ENCODE measurements around the gene CKAP4. TPM values are rescaled to one million over a fixed set of nuclear protein-coding genes. Genes with fewer than 3 reads are reported as not detected.
A peak's percentile ranks its signal among the peaks of the same experiment; 100 is the strongest.

The CKAP4 gene
- total and polyA plus RNA-seq, 2 of the 13 experiments (the other 11 are each of a cell fraction or from before 2014, with no cell fraction given), result 39.2 to 70.2 TPM

DNA sequence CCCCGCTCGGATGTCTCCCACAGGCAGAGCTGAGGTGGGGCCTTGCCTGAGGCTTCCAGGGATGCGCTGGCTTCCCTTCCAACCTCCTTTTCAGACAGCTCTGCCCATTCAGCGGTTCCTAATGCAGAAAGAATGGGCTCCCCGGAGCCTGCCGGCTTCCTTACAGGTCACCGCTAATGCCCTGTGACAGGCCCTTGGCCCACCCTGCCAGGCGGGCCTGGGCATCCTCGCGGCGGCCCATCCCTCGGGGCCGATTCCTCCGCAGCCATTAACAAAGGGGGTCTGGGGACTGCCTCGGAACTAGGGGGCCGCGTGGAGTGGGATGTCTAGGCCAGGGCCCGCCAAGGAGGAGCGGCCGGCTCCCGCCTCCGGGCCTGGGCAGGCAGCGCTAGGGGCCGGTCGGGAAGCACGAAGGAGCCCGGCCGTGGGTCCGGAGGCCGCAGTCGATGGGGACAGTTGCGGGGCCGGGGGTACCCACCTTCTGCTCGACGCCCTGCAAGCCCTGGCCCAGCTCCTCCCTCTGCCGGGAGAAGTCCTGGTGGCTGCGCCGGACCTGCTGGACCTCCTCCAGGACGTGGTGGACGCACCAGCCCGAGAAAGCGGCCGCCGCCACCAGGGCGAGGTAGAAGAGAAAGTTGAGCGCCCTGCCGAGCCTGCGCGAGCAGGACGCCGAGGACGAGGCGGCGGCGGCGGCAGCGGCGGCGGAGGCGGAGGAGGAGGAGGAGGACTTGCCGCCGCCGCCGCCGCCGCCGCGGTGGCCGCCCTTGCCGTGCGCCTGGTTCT, 738 bp downstream of the CKAP4 start (continued):
- TF ChIP-seq, protein P1, sequence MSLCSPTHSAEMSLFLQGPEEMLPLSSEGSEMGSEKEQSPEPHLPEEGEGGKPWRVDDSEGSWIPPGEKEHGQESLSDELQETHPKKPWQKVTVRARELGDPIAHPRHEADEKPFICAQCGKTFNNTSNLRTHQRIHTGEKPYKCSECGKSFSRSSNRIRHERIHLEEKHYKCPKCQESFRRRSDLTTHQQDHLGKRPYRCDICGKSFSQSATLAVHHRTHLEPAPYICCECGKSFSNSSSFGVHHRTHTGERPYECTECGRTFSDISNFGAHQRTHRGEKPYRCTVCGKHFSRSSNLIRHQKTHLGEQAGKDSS (CRISPR knock-in tag; IDR thresholded peaks at IDR 0.05; ENCODE audit: borderline replicate concordance, low read depth), result no peak
- TF ChIP-seq ZNF772 (CRISPR knock-in tag; IDR thresholded peaks at IDR 0.05) (peak; percentile 0; the same call in 1 of the 2 replicates), ZNF790 (CRISPR knock-in tag; IDR thresholded peaks at IDR 0.05; ENCODE audit: borderline replicate concordance) (no peak), ZNF850 (CRISPR knock-in tag; conservative IDR thresholded peaks at IDR 0.05) (peak; percentile 69; the same call in 1 of the 2 replicates), SMARCC2 (IDR thresholded peaks at IDR 0.05) (no peak), ZNF766 (CRISPR knock-in tag; IDR thresholded peaks at IDR 0.05; ENCODE audit: borderline replicate concordance) (no peak), RBFOX2 (IDR thresholded peaks at IDR 0.05; ENCODE audit: low read depth, low read length) (peak; percentile 63; the same call in 1 of the 2 replicates), BCL6 (CRISPR knock-in tag; IDR thresholded peaks at IDR 0.05) (0 out of 2 replicates have a peak, but pooled peaks have one; percentile 19), KDM3A (CRISPR knock-in tag; IDR thresholded peaks at IDR 0.05; ENCODE audit: low read depth) (no peak), SALL1 (CRISPR knock-in tag; IDR thresholded peaks at IDR 0.05) (peak; percentile 15; the same call in 1 of the 2 replicates), GATAD1 (CRISPR knock-in tag; IDR thresholded peaks at IDR 0.05) (no peak), ZSCAN29 (CRISPR knock-in tag; conservative IDR thresholded peaks at IDR 0.05) (no peak), ZNF274 (CRISPR knock-in tag; IDR thresholded peaks at IDR 0.05) (no peak), ZFP91 (CRISPR knock-in tag; IDR thresholded peaks at IDR 0.05; ENCODE audit: borderline replicate concordance) (peak; percentile 27; the same call in 1 of the 2 replicates), ZNF746 (CRISPR knock-in tag; IDR thresholded peaks at IDR 0.05) (0 out of 2 replicates have a peak, but pooled peaks have one; percentile 41), ZSCAN5A (CRISPR knock-in tag; IDR thresholded peaks at IDR 0.05; ENCODE audit: borderline replicate concordance) (no peak)
- TF ChIP-seq, protein P2, sequence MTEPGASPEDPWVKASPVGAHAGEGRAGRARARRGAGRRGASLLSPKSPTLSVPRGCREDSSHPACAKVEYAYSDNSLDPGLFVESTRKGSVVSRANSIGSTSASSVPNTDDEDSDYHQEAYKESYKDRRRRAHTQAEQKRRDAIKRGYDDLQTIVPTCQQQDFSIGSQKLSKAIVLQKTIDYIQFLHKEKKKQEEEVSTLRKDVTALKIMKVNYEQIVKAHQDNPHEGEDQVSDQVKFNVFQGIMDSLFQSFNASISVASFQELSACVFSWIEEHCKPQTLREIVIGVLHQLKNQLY (CRISPR knock-in tag; IDR thresholded peaks at IDR 0.05), result no peak
- TF ChIP-seq, protein P3, sequence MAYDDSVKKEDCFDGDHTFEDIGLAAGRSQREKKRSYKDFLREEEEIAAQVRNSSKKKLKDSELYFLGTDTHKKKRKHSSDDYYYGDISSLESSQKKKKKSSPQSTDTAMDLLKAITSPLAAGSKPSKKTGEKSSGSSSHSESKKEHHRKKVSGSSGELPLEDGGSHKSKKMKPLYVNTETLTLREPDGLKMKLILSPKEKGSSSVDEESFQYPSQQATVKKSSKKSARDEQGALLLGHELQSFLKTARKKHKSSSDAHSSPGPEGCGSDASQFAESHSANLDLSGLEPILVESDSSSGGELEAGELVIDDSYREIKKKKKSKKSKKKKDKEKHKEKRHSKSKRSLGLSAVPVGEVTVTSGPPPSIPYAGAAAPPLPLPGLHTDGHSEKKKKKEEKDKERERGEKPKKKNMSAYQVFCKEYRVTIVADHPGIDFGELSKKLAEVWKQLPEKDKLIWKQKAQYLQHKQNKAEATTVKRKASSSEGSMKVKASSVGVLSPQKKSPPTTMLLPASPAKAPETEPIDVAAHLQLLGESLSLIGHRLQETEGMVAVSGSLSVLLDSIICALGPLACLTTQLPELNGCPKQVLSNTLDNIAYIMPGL (CRISPR knock-in tag; IDR thresholded peaks at IDR 0.05; ENCODE audit: borderline replicate concordance in 1 of 2, low read depth in 1 of 2), result 0 out of 4 replicates have a peak, but pooled peaks of 1 of the 2 experiments have one; percentile 21
- TF ChIP-seq, protein P4, sequence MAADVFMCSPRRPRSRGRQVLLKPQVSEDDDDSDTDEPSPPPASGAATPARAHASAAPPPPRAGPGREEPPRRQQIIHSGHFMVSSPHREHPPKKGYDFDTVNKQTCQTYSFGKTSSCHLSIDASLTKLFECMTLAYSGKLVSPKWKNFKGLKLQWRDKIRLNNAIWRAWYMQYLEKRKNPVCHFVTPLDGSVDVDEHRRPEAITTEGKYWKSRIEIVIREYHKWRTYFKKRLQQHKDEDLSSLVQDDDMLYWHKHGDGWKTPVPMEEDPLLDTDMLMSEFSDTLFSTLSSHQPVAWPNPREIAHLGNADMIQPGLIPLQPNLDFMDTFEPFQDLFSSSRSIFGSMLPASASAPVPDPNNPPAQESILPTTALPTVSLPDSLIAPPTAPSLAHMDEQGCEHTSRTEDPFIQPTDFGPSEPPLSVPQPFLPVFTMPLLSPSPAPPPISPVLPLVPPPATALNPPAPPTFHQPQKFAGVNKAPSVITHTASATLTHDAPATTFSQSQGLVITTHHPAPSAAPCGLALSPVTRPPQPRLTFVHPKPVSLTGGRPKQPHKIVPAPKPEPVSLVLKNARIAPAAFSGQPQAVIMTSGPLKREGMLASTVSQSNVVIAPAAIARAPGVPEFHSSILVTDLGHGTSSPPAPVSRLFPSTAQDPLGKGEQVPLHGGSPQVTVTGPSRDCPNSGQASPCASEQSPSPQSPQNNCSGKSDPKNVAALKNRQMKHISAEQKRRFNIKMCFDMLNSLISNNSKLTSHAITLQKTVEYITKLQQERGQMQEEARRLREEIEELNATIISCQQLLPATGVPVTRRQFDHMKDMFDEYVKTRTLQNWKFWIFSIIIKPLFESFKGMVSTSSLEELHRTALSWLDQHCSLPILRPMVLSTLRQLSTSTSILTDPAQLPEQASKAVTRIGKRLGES (CRISPR knock-in tag; IDR thresholded peaks at IDR 0.05; ENCODE audit: borderline replicate concordance), result no peak

All from HepG2 (cell line).